BJ (cell line): Measurements from ENCODE around the gene KIF25. TPM values are rescaled to one million over a fixed set of nuclear protein-coding genes. Genes with fewer than 3 reads are reported as not detected.

Experiments used
- CTCF ChIA-PET: fragments of 350-600 bp; formaldehyde crosslinking; extraction: SDS; loops from one replicate; lab custom pipeline; 2021; ENCODE audit warnings: antibody characterized with exemption, inconsistent platforms; lab: Yijun Ruan, JAX
- POLR2A ChIA-PET: fragments of 300-600 bp; sonication (Branson Sonifier 250); formaldehyde crosslinking; extraction: SDS; loops from one replicate; lab custom pipeline; 2021; ENCODE audit warnings: antibody characterized with exemption; lab: Charles Lee
- DNase-seq: peaks from one replicate; pipeline ENCODE4 v3.0.0-alpha.2; 2011; ENCODE audit warnings: low read depth
- H3K27me3 ChIP-seq: 2 replicates; pipeline ENCODE4 v1.6.0; 2011; ENCODE audit warnings: low read length; ENCODE audit not compliant: control insufficient read depth, insufficient read depth
- H3K36me3 ChIP-seq: 2 replicates; pipeline ENCODE4 v1.5.1; 2011; ENCODE audit warnings: low read length; ENCODE audit not compliant: control insufficient read depth, insufficient read depth
- H3K4me3 ChIP-seq: 2 replicates; pipeline ENCODE4 v1.5.1; 2011; ENCODE audit warnings: low read depth, mild to moderate bottlenecking, control low read depth, low read length
- CTCF ChIP-seq: IDR thresholded peaks from 2 replicates; pipeline ENCODE4 v1.5.1; 2011; ENCODE audit warnings: low read depth, mild to moderate bottlenecking, control low read depth, inconsistent platforms, low read length, moderate library complexity; ENCODE audit not compliant: insufficient read depth
- polyA plus RNA-seq: library from polyadenylated mRNA; depleted of rRNA; stranded (reverse); fragments of >200 nt; gene quantifications from 2 replicates; pipeline ENCODE4 v1.2.3, GENCODE V29; 2011

KIF25 gene
- polyA plus RNA-seq, 1 experiment: not detected

DNA sequence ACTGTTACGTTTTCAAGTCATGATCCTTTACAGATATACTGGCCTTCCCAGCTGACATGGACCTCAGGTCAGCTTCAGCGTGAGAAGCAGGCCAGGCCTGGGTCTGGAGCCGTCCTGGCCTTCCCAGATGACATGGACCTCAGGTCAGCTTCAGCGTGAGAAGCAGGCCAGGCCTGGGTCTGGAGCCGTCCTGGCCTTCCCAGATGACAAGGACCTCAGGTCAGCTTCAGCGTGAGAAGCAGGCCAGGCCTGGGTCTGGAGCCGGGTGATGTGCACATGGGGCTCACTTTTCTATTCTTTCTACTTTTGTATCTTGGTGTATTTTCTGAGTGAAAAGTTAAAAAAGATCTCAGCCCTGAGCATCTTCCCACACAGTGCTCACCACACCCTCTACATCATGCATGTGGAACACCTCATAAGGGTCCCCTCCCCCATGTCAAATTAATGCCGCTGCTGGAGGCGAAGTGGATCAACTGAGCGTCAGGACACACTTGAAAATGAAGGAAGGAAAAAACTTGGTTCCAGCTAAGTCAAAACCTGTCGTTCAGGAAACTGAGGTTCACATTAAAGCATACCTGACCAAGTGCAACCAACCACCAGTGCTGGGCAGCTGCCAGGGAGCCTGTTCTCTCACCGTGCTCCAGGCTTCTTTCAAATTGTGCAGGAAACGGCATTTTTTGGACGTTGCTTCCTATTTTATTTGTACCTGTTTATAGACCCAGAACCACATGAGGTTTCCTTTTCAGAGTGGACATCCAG is 32.2 kb downstream of the KIF25 start:
- DNase-seq: no peak
- CTCF ChIA-PET: no interaction called here
- POLR2A ChIA-PET: no interaction called here
- Histone ChIP-seq H3K36me3 (no peaks in the 10 kb centered on the region), H3K4me3 (no peak overlapping the region), H3K27me3 (0 out of 2 replicates have a peak, but pooled peaks cover 1% of the 10 kb centered on the region)
- no peak for TF ChIP-seq CTCF

- CTCF ChIA-PET: no interaction called here
- H3K36me3 ChIP-seq: no peaks in the 10 kb centered on the region
- H3K27me3 ChIP-seq: 0 out of 2 replicates have a peak, but pooled peaks cover 1% of the 10 kb centered on the region
- no peak for DNase-seq
- no peak overlapping the region for H3K4me3 ChIP-seq
- POLR2A ChIA-PET: no interaction called here
- no peak for TF ChIP-seq CTCF
Measured at GRCh38 chr6:168030218-168030746, 32.8 kb downstream of the KIF25 start.

DNA sequence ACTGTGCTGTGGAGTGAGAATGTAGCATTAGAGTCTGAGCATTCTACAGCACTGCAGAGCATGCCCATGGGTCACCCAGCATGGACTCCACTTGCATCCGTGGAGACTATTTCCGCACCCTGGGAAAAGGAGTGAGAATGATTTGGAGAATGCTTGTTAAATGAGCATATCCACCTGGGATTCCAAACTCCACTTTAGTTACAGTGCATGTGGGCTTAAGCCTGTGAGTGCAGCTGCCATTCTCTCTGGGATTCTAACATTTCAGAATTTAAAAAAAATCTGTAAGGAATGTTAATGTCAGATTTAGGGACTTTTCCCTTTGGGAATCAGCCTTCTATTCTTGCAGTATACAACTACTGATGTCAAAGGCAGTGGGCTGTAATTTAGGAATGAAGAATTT is 33.4 kb downstream of the KIF25 start:
- no peak for DNase-seq
- no peak overlapping the region for H3K4me3 ChIP-seq
- no peak for TF ChIP-seq CTCF
- 0 out of 2 replicates have a peak, but pooled peaks cover 1% of the 10 kb centered on the region for H3K27me3 ChIP-seq
- ChIA-PET POLR2A (no interaction called here), CTCF (interaction anchor here (1.1 kb wide), 1 partner anchor 11 kb away, joined by 4 read pairs; no protein-coding TSS in a partner anchor)
- no peaks in the 10 kb centered on the region for H3K36me3 ChIP-seq

- POLR2A ChIA-PET: no interaction called here
- CTCF ChIA-PET: interaction anchor here (1.1 kb wide), 1 partner anchor 11 kb away, joined by 4 read pairs; no protein-coding TSS in a partner anchor
- peak; percentile 54 for DNase-seq
- Histone ChIP-seq H3K36me3 (no peaks in the 10 kb centered on the region), H3K4me3 (no peak overlapping the region), H3K27me3 (no peaks in the 10 kb centered on the region)
- TF ChIP-seq CTCF: no peak
Measured at GRCh38 chr6:168031411-168031971, 34.0 kb downstream of the KIF25 start.
